ENCODE measurements around the gene CA10.

- no peak for TF ChIP-seq CTCF (IDR thresholded peaks at IDR 0.05; ENCODE audit: insufficient read depth, low read length)
- no peak for TF ChIP-seq GABPA (IDR thresholded peaks at IDR 0.05; ENCODE audit: low read depth)
- no peak for TF ChIP-seq REST (IDR thresholded peaks at IDR 0.05; ENCODE audit: insufficient replicate concordance, low read depth)
Measured at GRCh38 chr17:51701501-51701900, 457.0 kb downstream of the CA10 start.

All from HL-60 (cell line).